ENCODE results near the gene SLC25A21.
A peak's percentile ranks its signal among the peaks of the same experiment; 100 is the strongest.

DNA sequence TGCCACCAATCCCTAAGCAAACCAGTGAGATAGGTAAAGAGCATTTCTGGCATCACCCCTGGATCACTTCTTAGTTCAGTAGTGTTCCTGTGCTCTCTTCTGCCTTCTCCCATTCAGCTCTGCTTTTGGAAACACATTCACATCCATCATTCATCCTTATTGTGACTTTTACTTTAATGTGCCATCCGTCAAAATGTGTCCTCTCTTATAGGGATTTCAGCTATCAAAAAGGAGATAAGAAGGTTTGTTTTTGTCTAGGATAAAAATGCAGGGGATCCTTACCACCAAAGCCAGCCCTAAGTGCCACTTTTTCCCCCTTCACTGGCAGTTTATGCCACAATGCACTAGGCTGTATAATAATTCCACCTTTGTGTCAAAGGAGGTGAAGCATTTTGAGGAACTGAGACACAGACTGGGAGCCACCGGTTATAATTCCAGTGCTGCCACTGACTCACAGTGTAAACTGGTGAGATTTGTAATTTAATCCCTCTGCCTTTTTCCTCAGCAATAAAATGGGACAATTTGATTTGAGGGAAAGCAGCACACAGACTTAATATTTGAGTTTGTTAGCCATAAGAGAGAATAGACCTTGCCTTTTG, 352.2 kb downstream of the SLC25A21 start:
- TF ChIP-seq GLIS2 (tag by site-specific recombination; IDR thresholded peaks at IDR 0.05) (no peak), KLF8 (tag by site-specific recombination; IDR thresholded peaks at IDR 0.05) (no peak), YY1 (tag by site-specific recombination; IDR thresholded peaks at IDR 0.05) (no peak), ZBTB8A (tag by site-specific recombination; IDR thresholded peaks at IDR 0.05) (0 out of 2 replicates have a peak, but pooled peaks have one; percentile 20), ZSCAN16 (tag by site-specific recombination; IDR thresholded peaks at IDR 0.05) (no peak), ZNF521 (tag by site-specific recombination; IDR thresholded peaks at IDR 0.05) (no peak), ZNF24 (tag by site-specific recombination; IDR thresholded peaks at IDR 0.05) (no peak), MYNN (tag by site-specific recombination; IDR thresholded peaks at IDR 0.05; ENCODE audit: borderline replicate concordance) (no peak), ZNF23 (tag by site-specific recombination; IDR thresholded peaks at IDR 0.05; ENCODE audit: borderline replicate concordance) (no peak)
- TF ChIP-seq, protein P1, sequence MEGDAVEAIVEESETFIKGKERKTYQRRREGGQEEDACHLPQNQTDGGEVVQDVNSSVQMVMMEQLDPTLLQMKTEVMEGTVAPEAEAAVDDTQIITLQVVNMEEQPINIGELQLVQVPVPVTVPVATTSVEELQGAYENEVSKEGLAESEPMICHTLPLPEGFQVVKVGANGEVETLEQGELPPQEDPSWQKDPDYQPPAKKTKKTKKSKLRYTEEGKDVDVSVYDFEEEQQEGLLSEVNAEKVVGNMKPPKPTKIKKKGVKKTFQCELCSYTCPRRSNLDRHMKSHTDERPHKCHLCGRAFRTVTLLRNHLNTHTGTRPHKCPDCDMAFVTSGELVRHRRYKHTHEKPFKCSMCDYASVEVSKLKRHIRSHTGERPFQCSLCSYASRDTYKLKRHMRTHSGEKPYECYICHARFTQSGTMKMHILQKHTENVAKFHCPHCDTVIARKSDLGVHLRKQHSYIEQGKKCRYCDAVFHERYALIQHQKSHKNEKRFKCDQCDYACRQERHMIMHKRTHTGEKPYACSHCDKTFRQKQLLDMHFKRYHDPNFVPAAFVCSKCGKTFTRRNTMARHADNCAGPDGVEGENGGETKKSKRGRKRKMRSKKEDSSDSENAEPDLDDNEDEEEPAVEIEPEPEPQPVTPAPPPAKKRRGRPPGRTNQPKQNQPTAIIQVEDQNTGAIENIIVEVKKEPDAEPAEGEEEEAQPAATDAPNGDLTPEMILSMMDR (tag by site-specific recombination; IDR thresholded peaks at IDR 0.05), result no peak
- TF ChIP-seq, protein P2, sequence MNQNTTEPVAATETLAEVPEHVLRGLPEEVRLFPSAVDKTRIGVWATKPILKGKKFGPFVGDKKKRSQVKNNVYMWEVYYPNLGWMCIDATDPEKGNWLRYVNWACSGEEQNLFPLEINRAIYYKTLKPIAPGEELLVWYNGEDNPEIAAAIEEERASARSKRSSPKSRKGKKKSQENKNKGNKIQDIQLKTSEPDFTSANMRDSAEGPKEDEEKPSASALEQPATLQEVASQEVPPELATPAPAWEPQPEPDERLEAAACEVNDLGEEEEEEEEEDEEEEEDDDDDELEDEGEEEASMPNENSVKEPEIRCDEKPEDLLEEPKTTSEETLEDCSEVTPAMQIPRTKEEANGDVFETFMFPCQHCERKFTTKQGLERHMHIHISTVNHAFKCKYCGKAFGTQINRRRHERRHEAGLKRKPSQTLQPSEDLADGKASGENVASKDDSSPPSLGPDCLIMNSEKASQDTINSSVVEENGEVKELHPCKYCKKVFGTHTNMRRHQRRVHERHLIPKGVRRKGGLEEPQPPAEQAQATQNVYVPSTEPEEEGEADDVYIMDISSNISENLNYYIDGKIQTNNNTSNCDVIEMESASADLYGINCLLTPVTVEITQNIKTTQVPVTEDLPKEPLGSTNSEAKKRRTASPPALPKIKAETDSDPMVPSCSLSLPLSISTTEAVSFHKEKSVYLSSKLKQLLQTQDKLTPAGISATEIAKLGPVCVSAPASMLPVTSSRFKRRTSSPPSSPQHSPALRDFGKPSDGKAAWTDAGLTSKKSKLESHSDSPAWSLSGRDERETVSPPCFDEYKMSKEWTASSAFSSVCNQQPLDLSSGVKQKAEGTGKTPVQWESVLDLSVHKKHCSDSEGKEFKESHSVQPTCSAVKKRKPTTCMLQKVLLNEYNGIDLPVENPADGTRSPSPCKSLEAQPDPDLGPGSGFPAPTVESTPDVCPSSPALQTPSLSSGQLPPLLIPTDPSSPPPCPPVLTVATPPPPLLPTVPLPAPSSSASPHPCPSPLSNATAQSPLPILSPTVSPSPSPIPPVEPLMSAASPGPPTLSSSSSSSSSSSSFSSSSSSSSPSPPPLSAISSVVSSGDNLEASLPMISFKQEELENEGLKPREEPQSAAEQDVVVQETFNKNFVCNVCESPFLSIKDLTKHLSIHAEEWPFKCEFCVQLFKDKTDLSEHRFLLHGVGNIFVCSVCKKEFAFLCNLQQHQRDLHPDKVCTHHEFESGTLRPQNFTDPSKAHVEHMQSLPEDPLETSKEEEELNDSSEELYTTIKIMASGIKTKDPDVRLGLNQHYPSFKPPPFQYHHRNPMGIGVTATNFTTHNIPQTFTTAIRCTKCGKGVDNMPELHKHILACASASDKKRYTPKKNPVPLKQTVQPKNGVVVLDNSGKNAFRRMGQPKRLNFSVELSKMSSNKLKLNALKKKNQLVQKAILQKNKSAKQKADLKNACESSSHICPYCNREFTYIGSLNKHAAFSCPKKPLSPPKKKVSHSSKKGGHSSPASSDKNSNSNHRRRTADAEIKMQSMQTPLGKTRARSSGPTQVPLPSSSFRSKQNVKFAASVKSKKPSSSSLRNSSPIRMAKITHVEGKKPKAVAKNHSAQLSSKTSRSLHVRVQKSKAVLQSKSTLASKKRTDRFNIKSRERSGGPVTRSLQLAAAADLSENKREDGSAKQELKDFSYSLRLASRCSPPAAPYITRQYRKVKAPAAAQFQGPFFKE (tag by site-specific recombination; IDR thresholded peaks at IDR 0.05; ENCODE audit: borderline replicate concordance), result no peak
